BJ (cell line): ENCODE measurements around the gene ATXN10. TPM values are rescaled to one million over a fixed set of nuclear protein-coding genes. Genes with fewer than 3 reads are reported as not detected.

ENCODE experiments used
- CTCF ChIA-PET: fragments of 350-600 bp; formaldehyde crosslinking; extraction: SDS; loops from one replicate; lab custom pipeline; 2021; ENCODE audit warnings: antibody characterized with exemption, inconsistent platforms; lab: Yijun Ruan, JAX
- POLR2A ChIA-PET: fragments of 300-600 bp; sonication (Branson Sonifier 250); formaldehyde crosslinking; extraction: SDS; loops from one replicate; lab custom pipeline; 2021; ENCODE audit warnings: antibody characterized with exemption; lab: Charles Lee
- DNase-seq: peaks from one replicate; pipeline ENCODE4 v3.0.0-alpha.2; 2011; ENCODE audit warnings: low read depth
- H3K27me3 ChIP-seq: 2 replicates; pipeline ENCODE4 v1.6.0; 2011; ENCODE audit warnings: low read length; ENCODE audit not compliant: control insufficient read depth, insufficient read depth
- H3K36me3 ChIP-seq: 2 replicates; pipeline ENCODE4 v1.5.1; 2011; ENCODE audit warnings: low read length; ENCODE audit not compliant: control insufficient read depth, insufficient read depth
- H3K4me3 ChIP-seq: 2 replicates; pipeline ENCODE4 v1.5.1; 2011; ENCODE audit warnings: low read depth, mild to moderate bottlenecking, control low read depth, low read length
- polyA plus RNA-seq: library from polyadenylated mRNA; depleted of rRNA; stranded (reverse); fragments of >200 nt; gene quantifications from 2 replicates; pipeline ENCODE4 v1.2.3, GENCODE V29; 2011
- TF ChIP-seq, protein P1 (sequence below): IDR thresholded peaks from 2 replicates; pipeline ENCODE4 v1.5.1; 2011; ENCODE audit warnings: low read depth, mild to moderate bottlenecking, control low read depth, inconsistent platforms, low read length, moderate library complexity; ENCODE audit not compliant: insufficient read depth

The ATXN10 gene
- polyA plus RNA-seq, 1 experiment = 328 TPM

DNA sequence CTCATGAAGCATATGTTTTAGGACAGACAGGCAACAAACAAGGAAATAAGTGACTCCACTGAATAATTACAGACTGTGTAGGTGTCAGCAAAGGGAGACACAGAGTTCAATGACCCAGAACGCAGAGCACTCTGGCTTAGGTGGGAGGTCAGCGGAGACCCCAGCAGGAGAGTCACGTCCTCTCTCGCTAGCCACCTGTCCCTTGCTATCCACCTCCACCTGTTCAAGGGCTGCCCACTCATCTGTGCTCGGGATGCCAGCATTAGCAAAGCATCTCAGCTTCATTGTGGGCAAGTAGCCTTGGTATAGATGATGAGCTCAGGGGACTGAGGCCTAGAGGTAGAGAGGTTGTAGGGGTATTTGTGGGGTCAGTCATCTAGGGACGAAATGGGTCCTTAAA, 21.8 kb upstream of the ATXN10 start:
- TF ChIP-seq, protein P1, sequence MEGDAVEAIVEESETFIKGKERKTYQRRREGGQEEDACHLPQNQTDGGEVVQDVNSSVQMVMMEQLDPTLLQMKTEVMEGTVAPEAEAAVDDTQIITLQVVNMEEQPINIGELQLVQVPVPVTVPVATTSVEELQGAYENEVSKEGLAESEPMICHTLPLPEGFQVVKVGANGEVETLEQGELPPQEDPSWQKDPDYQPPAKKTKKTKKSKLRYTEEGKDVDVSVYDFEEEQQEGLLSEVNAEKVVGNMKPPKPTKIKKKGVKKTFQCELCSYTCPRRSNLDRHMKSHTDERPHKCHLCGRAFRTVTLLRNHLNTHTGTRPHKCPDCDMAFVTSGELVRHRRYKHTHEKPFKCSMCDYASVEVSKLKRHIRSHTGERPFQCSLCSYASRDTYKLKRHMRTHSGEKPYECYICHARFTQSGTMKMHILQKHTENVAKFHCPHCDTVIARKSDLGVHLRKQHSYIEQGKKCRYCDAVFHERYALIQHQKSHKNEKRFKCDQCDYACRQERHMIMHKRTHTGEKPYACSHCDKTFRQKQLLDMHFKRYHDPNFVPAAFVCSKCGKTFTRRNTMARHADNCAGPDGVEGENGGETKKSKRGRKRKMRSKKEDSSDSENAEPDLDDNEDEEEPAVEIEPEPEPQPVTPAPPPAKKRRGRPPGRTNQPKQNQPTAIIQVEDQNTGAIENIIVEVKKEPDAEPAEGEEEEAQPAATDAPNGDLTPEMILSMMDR = no peak
- POLR2A ChIA-PET = no interaction called here
- no peak overlapping the region for H3K4me3 ChIP-seq
- H3K36me3 ChIP-seq = no peaks in the 10 kb centered on the region
- no peak for DNase-seq
- 0 out of 2 replicates have a peak, but pooled peaks cover 2% of the 10 kb centered on the region for H3K27me3 ChIP-seq
- CTCF ChIA-PET = no interaction called here

DNA sequence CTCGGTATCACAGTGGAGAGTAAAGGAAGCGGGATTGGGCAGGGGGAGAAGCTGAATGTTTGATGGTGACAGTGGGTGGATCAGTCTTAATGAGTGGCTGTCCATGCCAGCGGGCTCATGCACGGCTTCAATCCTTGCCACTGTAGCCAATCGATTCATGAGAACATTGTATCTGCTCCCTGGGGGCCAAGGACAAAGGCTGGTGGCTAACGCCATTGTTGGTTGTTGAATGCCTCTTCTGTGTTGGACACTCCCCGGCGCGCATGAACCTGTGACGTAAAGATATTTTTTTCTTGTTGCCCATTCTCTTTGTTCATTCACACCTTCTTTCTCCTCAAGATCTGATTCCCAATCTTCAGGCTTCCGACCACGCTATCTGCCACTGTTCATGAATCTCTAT, 20.9 kb upstream of the ATXN10 start:
- TF ChIP-seq, protein P1 = no peak

DNA sequence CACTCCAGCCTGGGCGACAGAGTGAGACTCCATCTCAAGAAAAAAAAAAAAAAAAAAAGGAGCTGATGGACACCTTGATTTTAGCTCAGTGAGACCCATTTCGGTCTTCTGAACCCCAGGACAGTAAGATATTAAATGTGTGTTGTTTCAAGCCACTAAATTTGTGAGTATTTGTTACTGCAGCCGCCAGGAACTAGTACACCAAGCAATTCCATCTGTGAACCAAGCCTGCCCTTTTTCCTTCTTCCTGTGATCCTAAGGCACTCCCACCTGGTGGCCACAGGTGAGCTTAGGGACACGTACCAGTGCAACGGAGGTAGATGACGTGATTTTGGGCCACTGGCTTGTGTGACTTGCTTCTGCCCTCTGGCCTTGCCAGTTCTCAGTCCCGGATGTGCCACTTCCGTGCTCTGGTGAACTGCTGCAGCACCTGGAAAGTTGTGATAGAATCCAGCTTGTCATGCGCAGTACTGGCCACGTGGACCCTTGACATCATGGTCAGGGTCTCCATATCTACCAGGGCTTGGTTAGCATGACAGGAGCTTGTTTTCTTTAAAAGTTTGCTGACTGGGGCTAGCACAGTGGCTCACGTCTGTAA, 19.6 kb upstream of the ATXN10 start:
- Histone ChIP-seq H3K4me3 (no peak overlapping the region), H3K27me3 (0 out of 2 replicates have a peak, but pooled peaks cover 2% of the 10 kb centered on the region), H3K36me3 (no peaks in the 10 kb centered on the region)
- ChIA-PET POLR2A (no interaction called here), CTCF (interaction anchor here (0.6 to 0.9 kb wide), 2 partner anchors 33 to 324 kb away, joined by 3 read pairs; no protein-coding TSS in a partner anchor)
- DNase-seq = no peak
- TF ChIP-seq, protein P1 = no peak

More for the DNA sequence above, 20.9 kb upstream of the ATXN10 start:
- no peak overlapping the region for H3K4me3 ChIP-seq
- POLR2A ChIA-PET = no interaction called here
- H3K36me3 ChIP-seq = no peaks in the 10 kb centered on the region
- no peak for DNase-seq
- CTCF ChIA-PET = interaction anchor here (0.8 kb wide), 1 partner anchor 261 kb away, joined by 3 read pairs; no protein-coding TSS in a partner anchor
- H3K27me3 ChIP-seq = 0 out of 2 replicates have a peak, but pooled peaks cover 2% of the 10 kb centered on the region

DNA sequence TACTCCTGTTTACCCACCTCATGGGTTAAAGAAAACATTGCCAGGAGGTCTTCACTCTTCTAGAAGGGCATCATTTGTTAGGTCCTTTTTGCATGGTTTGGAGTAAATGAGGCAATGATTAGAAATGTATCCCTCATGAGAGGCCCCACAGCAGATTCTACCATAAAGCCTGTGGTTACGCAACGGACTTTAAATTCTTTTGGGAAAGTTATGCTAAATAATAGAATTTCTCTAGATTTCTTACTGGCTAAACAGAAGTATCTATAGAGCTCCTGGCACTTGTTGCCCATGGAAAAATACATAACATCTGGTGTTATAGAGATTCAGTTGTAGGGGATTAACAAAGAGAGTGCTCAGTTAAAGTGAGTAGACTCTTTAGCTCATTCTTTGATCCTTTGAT, 15.1 kb upstream of the ATXN10 start:
- ChIA-PET CTCF (interaction anchor here (1.2 to 2.2 kb wide), 3 partner anchors 8 to 321 kb away, joined by 3 to 6 read pairs (median 3); no protein-coding TSS in a partner anchor), POLR2A (no interaction called here)
- TF ChIP-seq, protein P1 = no peak
- Histone ChIP-seq H3K36me3 (no peaks in the 10 kb centered on the region), H3K4me3 (no peak overlapping the region), H3K27me3 (no peaks in the 10 kb centered on the region)
- DNase-seq = no peak

- no peaks in the 10 kb centered on the region for H3K27me3 ChIP-seq
- ChIA-PET CTCF (interaction anchor here (1.2 to 2.2 kb wide), 3 partner anchors 8 to 320 kb away, joined by 3 to 6 read pairs (median 3); no protein-coding TSS in a partner anchor), POLR2A (no interaction called here)
- TF ChIP-seq, protein P1 = no peak
- H3K36me3 ChIP-seq = no peaks in the 10 kb centered on the region
- no peak overlapping the region for H3K4me3 ChIP-seq
- DNase-seq = no peak
Measured at GRCh38 chr22:45657701-45658100, 13.9 kb upstream of the ATXN10 start.
